NT2/D1 (cell line): ENCODE measurements around the gene CAMTA1.

Source experiments
- DNase-seq: peaks from one replicate; pipeline ENCODE4 v3.0.0-alpha.2; 2011; ENCODE audit warnings: low read depth, low spot score
- H3K27me3 ChIP-seq: 2 replicates; pipeline ENCODE4 v1.6.0; 2011; ENCODE audit warnings: mild to moderate bottlenecking; ENCODE audit not compliant: insufficient read length, insufficient read depth
- H3K36me3 ChIP-seq: 2 replicates; pipeline ENCODE4 v1.6.1; 2011; ENCODE audit warnings: mild to moderate bottlenecking, low read length, mixed read lengths; ENCODE audit not compliant: insufficient read depth, insufficient read length
- H3K4me1 ChIP-seq: 2 replicates; pipeline ENCODE4 v1.5.1; 2011; ENCODE audit not compliant: insufficient read depth, insufficient read length
- H3K4me3 ChIP-seq: 2 replicates; pipeline ENCODE4 v1.5.1; 2011; ENCODE audit warnings: low read depth; ENCODE audit not compliant: insufficient read length
- H3K9ac ChIP-seq: 2 replicates; pipeline ENCODE4 v1.6.0; 2011; ENCODE audit warnings: low read depth; ENCODE audit not compliant: insufficient read length
- H3K9me3 ChIP-seq: 2 replicates; pipeline ENCODE4 v1.5.1; 2011; ENCODE audit warnings: mild to moderate bottlenecking, low read length; ENCODE audit not compliant: insufficient read depth
- SUZ12 ChIP-seq: IDR thresholded peaks from 2 replicates; pipeline ENCODE4 v1.6.1; 2011; ENCODE audit not compliant: insufficient read length, insufficient read depth; ENCODE audit errors: extremely low read depth
- YY1 ChIP-seq: IDR thresholded peaks from 2 replicates; pipeline ENCODE4 v1.6.1; 2011; ENCODE audit not compliant: insufficient read length, insufficient read depth
- ZNF274 ChIP-seq: IDR thresholded peaks from 2 replicates; pipeline ENCODE4 v1.6.1; 2011; ENCODE audit warnings: mild to moderate bottlenecking, low read depth, low read length

The CAMTA1 gene

DNA sequence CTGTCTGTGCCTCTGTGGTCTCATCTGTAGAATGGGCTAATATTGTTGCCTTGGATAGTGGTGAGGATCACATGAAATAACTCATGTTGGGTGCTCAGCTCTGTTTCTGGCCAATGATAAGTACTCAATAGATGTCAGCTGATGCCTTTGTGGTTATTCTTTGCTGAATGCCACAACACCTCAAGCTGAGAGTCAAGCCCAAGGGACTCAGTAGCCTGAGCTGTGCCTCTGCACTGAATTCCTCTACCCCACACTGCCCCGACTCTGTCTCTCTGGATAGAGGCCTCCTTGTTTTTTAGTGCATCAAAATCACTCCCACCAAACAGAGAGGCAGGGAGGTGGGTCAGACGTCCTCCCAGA, 789.8 kb downstream of the CAMTA1 start:
- Histone ChIP-seq H3K9me3 (no peaks in the 10 kb centered on the region), H3K4me3 (no peak overlapping the region), H3K9ac (no peak overlapping the region), H3K4me1 (peaks cover 2% of the 10 kb centered on the region), H3K36me3 (no peaks in the 10 kb centered on the region), H3K27me3 (no peaks in the 10 kb centered on the region)
- TF ChIP-seq SUZ12, result no peak
- no peak for TF ChIP-seq YY1
- no peak for TF ChIP-seq ZNF274
- no peak for DNase-seq

DNA sequence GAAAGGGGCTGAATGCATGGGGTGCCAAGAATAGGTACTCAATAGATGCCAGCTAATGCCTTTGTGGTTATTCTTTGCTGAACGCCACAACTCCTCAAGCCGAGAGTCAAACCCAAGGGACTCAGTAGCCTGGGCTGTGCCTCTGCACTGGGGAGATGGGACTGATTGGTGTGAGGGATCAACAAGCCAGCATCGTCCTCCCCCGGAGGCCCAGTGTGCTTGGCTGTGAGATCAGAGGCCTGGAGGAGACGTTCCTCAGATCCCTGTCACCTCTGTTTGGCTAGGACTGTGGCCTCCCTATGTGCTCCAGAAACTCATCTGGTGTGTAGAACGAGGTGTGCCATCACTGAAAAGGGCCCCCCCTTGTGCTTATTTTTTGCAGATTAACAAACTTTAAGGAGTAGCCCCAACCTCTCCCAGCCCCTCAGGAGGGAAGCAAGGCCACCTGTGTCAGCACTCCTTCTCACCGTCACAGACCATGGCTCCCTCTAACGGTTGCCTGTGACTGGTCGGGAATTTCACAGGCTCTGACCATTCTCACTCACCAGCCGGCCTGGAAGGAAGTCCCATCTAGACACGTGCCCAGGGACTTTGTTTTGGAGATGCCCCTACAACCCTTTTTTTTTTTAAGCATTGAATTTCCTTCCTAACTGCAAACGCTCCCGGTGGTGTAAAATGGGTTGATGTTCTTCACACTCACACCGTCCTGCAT, 791.8 kb downstream of the CAMTA1 start:
- H3K9ac ChIP-seq, result no peak overlapping the region
- no peaks in the 10 kb centered on the region for H3K9me3 ChIP-seq
- peaks cover 2% of the 10 kb centered on the region for H3K4me1 ChIP-seq
- no peak for DNase-seq
- TF ChIP-seq ZNF274 (no peak), YY1 (no peak), SUZ12 (no peak)
- no peaks in the 10 kb centered on the region for H3K36me3 ChIP-seq
- H3K27me3 ChIP-seq, result no peaks in the 10 kb centered on the region
- H3K4me3 ChIP-seq, result no peak overlapping the region

DNA sequence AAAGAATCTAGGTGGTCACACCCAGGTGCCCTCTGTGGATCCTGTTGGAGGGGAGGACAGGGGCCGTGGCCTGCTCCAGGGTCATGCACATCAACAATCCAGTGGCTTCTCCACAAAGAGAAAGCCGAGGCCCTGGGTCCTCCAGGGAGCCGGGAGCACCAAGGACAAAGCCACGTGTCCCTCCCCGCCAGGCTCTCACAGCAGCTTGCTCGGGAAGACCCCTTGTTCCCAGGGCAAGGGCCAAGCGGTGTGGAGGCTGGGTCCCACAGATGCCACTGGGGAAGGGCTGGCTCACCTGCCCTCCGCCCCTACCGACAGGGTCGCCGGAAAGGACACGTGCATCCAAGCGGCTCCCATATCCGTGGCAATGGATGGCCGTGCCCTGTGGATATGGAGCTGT, 793.0 kb downstream of the CAMTA1 start:
- Histone ChIP-seq H3K4me3 (no peak overlapping the region), H3K9me3 (no peaks in the 10 kb centered on the region), H3K9ac (no peak overlapping the region), H3K4me1 (peaks cover 5% of the 10 kb centered on the region), H3K27me3 (no peaks in the 10 kb centered on the region), H3K36me3 (no peaks in the 10 kb centered on the region)
- no peak for DNase-seq
- TF ChIP-seq SUZ12 (no peak), ZNF274 (no peak), YY1 (no peak)

DNA sequence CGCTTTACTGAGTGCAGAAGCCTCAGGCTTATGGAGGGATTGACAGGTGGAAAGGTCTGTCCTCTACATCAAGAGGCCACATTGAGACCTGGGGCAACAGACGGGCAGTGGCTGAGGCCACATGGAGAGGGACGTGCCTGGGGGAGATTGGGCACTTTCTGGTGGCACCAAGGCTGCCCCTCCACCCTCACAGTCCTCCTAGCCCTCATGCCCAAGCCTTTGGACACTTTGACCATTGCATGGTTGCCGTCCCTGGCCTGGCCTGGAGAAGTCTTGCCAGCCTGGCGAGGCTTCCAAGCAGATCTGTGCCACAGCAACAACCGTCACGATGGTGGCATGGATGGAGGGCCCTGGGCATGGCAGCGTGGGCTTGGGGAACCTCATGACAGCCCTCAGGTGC, 793.8 kb downstream of the CAMTA1 start:
- Histone ChIP-seq H3K4me3 (no peak overlapping the region), H3K36me3 (no peaks in the 10 kb centered on the region), H3K9ac (no peak overlapping the region), H3K4me1 (peaks cover 7% of the 10 kb centered on the region), H3K27me3 (no peaks in the 10 kb centered on the region), H3K9me3 (no peaks in the 10 kb centered on the region)
- TF ChIP-seq SUZ12 (no peak), YY1 (no peak), ZNF274 (no peak)
- no peak for DNase-seq

DNA sequence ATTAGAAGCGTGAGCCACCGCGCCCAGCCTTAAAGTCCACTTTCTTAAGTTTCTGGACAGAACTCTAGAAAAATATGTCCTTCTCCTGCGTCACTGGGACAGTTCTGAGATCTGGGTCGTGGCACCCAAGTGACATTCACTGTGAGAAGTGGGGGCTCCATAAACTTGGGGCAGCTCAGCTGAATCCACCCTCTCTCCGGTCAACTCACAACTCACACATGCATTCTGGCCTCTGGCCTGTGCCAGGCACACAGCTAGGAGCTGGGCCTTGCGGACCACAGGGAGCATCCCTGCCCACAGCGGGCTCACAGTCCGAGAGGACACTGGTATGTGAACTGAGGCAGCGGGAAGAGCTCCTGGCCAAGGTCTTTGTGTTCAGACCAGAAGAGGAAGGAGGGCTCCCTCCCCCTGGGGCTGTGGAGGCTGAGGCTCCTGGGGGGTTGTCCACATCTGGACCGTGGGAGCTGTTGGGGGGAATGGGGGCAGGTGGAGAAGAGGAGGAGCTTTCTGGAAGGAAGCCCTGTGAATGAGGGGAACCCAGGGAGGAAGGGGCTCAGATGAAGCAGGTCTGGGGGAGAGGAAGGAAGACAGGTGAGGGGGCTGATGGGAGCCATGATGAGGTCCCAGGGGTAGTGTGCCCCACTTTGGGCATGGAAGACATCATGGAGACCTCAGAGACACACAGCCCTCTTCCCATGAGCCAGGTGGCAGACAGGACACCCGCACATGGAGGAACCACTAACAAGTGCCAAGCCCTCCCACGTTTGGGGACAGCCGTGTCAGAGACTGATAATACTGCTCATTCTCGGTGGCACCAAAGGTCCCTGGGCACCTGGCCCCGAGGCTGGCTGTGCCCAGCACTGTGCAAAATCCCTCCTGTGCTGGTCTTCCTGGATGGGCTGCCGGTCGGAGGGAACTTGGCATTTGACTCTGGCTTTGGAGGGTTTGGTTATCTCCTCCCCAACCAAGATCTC, 794.9 kb downstream of the CAMTA1 start:
- Histone ChIP-seq H3K27me3 (no peaks in the 10 kb centered on the region), H3K4me1 (peaks cover 7% of the 10 kb centered on the region), H3K36me3 (no peaks in the 10 kb centered on the region)

DNA sequence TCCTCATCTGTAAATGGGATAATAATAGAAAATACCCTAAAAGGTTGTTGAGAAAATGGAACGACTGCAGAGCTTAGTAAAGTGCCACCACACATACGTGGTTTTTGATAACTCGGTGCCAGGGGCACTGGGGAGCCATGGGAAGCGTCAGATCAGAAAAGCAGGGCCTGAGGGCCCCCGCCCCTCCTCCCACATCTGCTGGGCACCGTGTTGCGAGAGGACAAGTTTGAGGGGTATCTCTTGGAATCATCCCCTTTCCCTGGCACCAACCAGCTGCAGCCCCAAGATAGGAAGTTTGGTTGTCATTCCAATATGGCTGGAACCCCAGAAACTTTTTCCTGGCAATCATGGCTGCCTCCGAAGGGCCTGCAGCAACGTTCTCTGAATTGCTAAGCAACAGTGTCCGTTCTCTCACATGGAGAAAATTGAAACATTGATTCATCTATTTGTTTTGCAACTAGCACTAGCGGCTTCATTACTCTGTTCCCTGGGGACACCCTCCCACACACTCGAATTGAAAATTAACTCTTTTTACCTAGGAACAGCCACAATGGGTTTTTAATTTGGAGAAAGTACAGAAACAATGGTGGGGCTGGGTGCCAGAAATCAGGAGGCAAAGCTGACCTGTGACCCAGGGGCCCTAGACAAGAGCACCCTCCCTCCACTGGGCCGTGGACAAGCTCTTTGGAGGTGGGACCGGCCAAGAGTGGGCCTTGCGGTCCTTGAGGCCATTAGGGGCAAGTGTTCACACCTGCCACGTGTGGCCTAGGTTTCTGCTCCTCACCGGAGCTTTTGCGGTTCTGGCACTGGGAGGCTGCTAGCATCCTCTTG, 795.9 kb downstream of the CAMTA1 start:
- no peak overlapping the region for H3K9ac ChIP-seq
- no peaks in the 10 kb centered on the region for H3K9me3 ChIP-seq
- no peaks in the 10 kb centered on the region for H3K27me3 ChIP-seq
- no peak for TF ChIP-seq SUZ12
- no peak for TF ChIP-seq ZNF274
- TF ChIP-seq YY1, result no peak
- peaks cover 7% of the 10 kb centered on the region for H3K4me1 ChIP-seq
- H3K36me3 ChIP-seq, result no peaks in the 10 kb centered on the region
- no peak overlapping the region for H3K4me3 ChIP-seq
- DNase-seq, result no peak

More for the DNA sequence above, 794.9 kb downstream of the CAMTA1 start:
- DNase-seq, result no peak
- no peak for TF ChIP-seq ZNF274
- TF ChIP-seq SUZ12, result no peak
- TF ChIP-seq YY1, result no peak
- Histone ChIP-seq H3K9ac (no peak overlapping the region), H3K9me3 (no peaks in the 10 kb centered on the region), H3K4me3 (no peak overlapping the region)
